IPS DF 4.7 (cell line): ENCODE results near the gene MXI1.

Experiments
- DNase-seq: peaks from one replicate; pipeline ENCODE4 v3.0.0-alpha.2; 2013; ENCODE audit warnings: low spot score; ENCODE audit errors: extremely low read depth

The MXI1 gene

GRCh38 chr10:110207011-110207804, at the start of gene MXI1:
Gene MXI1, plus strand, starts transcription at chr10:110207605. Its CDS starts 204 bp downstream, at chr10:110207809.
- DNase-seq, result no peak

- no peak for DNase-seq
Observed at GRCh38 chr10:110158051-110159005, 49.1 kb upstream of the MXI1 start.

GRCh38 chr10:110160081-110160480, 47.3 kb upstream of the MXI1 start:
- no peak for DNase-seq

- no peak for DNase-seq
Observed at GRCh38 chr10:110160522-110160921, 46.9 kb upstream of the MXI1 start.

GRCh38 chr10:110162741-110163145, 44.7 kb upstream of the MXI1 start:
- DNase-seq, result no peak

GRCh38 chr10:110163192-110163773, 44.1 kb upstream of the MXI1 start:
- DNase-seq, result no peak

- DNase-seq, result no peak
Observed at GRCh38 chr10:110163841-110164240, 43.6 kb upstream of the MXI1 start.

- DNase-seq, result no peak
Observed at GRCh38 chr10:110165239-110165638, 42.2 kb upstream of the MXI1 start.

GRCh38 chr10:110167149-110167548, 40.3 kb upstream of the MXI1 start:
- DNase-seq, result no peak

- DNase-seq, result peak; percentile 71
Observed at GRCh38 chr10:110168601-110169481, 38.6 kb upstream of the MXI1 start.

- no peak for DNase-seq
Observed at GRCh38 chr10:110169586-110169985, 37.8 kb upstream of the MXI1 start.

- DNase-seq, result no peak
Observed at GRCh38 chr10:110170142-110170971, 37.0 kb upstream of the MXI1 start.

GRCh38 chr10:110171032-110171431, 36.4 kb upstream of the MXI1 start:
- DNase-seq, result no peak

- DNase-seq, result no peak
Observed at GRCh38 chr10:110172155-110172554, 35.2 kb upstream of the MXI1 start.

GRCh38 chr10:110174201-110174600, 33.2 kb upstream of the MXI1 start:
- DNase-seq, result no peak

- no peak for DNase-seq
Observed at GRCh38 chr10:110174816-110175215, 32.6 kb upstream of the MXI1 start.

- no peak for DNase-seq
Observed at GRCh38 chr10:110175406-110175805, 32.0 kb upstream of the MXI1 start.

- DNase-seq, result no peak
Observed at GRCh38 chr10:110176141-110177030, 31.0 kb upstream of the MXI1 start.

- DNase-seq, result no peak
Observed at GRCh38 chr10:110179220-110179619, 28.2 kb upstream of the MXI1 start.
